ENCODE measurements around the gene COPS4.

- TF ChIP-seq REST (IDR thresholded peaks at IDR 0.05; ENCODE audit: insufficient read depth in 1 of 2, low read depth in 2 of 2, low read length in 2 of 2) (no peak), SIN3A (IDR thresholded peaks at IDR 0.05; ENCODE audit: borderline replicate concordance, insufficient read depth, low read length) (no peak), TAF1 (IDR thresholded peaks at IDR 0.05; ENCODE audit: borderline replicate concordance, insufficient read depth, low read length) (no peak), POLR2AphosphoS5 (IDR thresholded peaks at IDR 0.05; ENCODE audit: low read depth, low read length) (no peak), FOXP2 (optimal IDR thresholded peaks at IDR 0.05; ENCODE audit: borderline replicate concordance, extremely low read depth, extremely low read length, insufficient read depth) (no peak)
Observed at GRCh38 chr4:83096397-83096796, 61.4 kb downstream of the COPS4 start.
